ENCODE data around the gene LMAN1L.
A peak's percentile ranks its signal among the peaks of the same experiment; 100 is the strongest.

Gene LMAN1L

GRCh38 chr15:74794248-74794969 lies 18.2 kb upstream of the LMAN1L start:
- no peak for DNase-seq

GRCh38 chr15:74794970-74795349 lies 17.7 kb upstream of the LMAN1L start:
- DNase-seq = no peak

- DNase-seq = no peak
Observed at GRCh38 chr15:74795966-74796625, 16.5 kb upstream of the LMAN1L start.

- no peak for DNase-seq
Observed at GRCh38 chr15:74798388-74799254, 14.0 kb upstream of the LMAN1L start.

GRCh38 chr15:74799255-74799855 lies 13.3 kb upstream of the LMAN1L start:
- no peak for DNase-seq

- peak; percentile 16 for DNase-seq
Observed at GRCh38 chr15:74799856-74800558, 12.6 kb upstream of the LMAN1L start.

- DNase-seq = no peak
Observed at GRCh38 chr15:74800559-74801094, 12.0 kb upstream of the LMAN1L start.

- no peak for DNase-seq
Observed at GRCh38 chr15:74801311-74801997, 11.2 kb upstream of the LMAN1L start.

- DNase-seq = no peak
Observed at GRCh38 chr15:74802290-74802689, 10.3 kb upstream of the LMAN1L start.

GRCh38 chr15:74802862-74803447 lies 9.7 kb upstream of the LMAN1L start:
- no peak for DNase-seq

GRCh38 chr15:74804935-74805334 lies 7.7 kb upstream of the LMAN1L start:
- no peak for DNase-seq

- DNase-seq = no peak
Observed at GRCh38 chr15:74807282-74807681, 5.4 kb upstream of the LMAN1L start.

GRCh38 chr15:74808078-74808839 lies 4.4 kb upstream of the LMAN1L start:
- DNase-seq = no peak

- DNase-seq = no peak
Observed at GRCh38 chr15:74808840-74809229, 3.8 kb upstream of the LMAN1L start.

GRCh38 chr15:74809242-74809641 lies 3.4 kb upstream of the LMAN1L start:
- DNase-seq = no peak

GRCh38 chr15:74809956-74810355 lies 2.7 kb upstream of the LMAN1L start:
- no peak for DNase-seq

- no peak for DNase-seq
Observed at GRCh38 chr15:74815121-74815934, 2.7 kb downstream of the LMAN1L start.

GRCh38 chr15:74815961-74816360 lies 3.3 kb downstream of the LMAN1L start:
- no peak for DNase-seq

- no peak for DNase-seq
Observed at GRCh38 chr15:74816624-74817369, 4.2 kb downstream of the LMAN1L start.
